OCI-LY3 (cell line): ENCODE data around the gene MAD2L1BP.

Experiments used
- H2AFZ ChIP-seq: fragments of 200-600, 300-600 bp; shearing (Covaris generic); 2 replicates; pipeline ENCODE4 v1.6.0; 2014; ENCODE audit warnings: antibody characterized with exemption, low read depth, low read length
- H3K27ac ChIP-seq: fragments of 200-600, 300-600 bp; sonication (generic); 2 replicates; pipeline ENCODE4 v1.5.1; 2014; ENCODE audit warnings: mild to moderate bottlenecking, low read length, moderate library complexity, mixed read lengths
- H3K27me3 ChIP-seq: fragments of 200-600, 300-600 bp; sonication (generic); 2 replicates; pipeline ENCODE4 v1.6.1; 2014; ENCODE audit warnings: low read depth, low read length, mixed read lengths
- H3K36me3 ChIP-seq: fragments of 200-600, 300-600 bp; sonication (generic); replicated peaks from 2 replicates; pipeline ENCODE3; 2014; ENCODE audit warnings: low read depth, low read length, mixed read lengths
- H3K4me1 ChIP-seq: fragments of 300-600, 200-600 bp; sonication (generic); 2 replicates; pipeline ENCODE4 v1.6.1; 2014; ENCODE audit warnings: low read length, mixed read lengths
- H3K4me2 ChIP-seq: fragments of 200-600, 300-600 bp; sonication (generic); 2 replicates; pipeline ENCODE4 v1.6.1; 2014; ENCODE audit warnings: low read length, mixed read lengths
- H3K4me3 ChIP-seq: fragments of 300-600, 200-600 bp; sonication (generic); 2 replicates; pipeline ENCODE4 v1.5.1; 2014; ENCODE audit warnings: antibody characterized with exemption, mild to moderate bottlenecking, low read length, moderate library complexity
- H3K79me2 ChIP-seq: fragments of 300-600, 200-600 bp; shearing (Covaris generic); 2 replicates; pipeline ENCODE4 v1.6.1; 2014; ENCODE audit warnings: mild to moderate bottlenecking, low read length, mixed read lengths
- H3K9ac ChIP-seq: fragments of 300-600, 200-600 bp; shearing (Covaris generic); 2 replicates; pipeline ENCODE4 v1.6.0; 2014; ENCODE audit warnings: mild to moderate bottlenecking, low read length, moderate library complexity
- H3K9me3 ChIP-seq: fragments of 200-600, 300-600 bp; shearing (Covaris generic); 2 replicates; pipeline ENCODE4 v1.6.1; 2014; ENCODE audit warnings: low read length, mixed read lengths; ENCODE audit not compliant: insufficient read depth
- H4K20me1 ChIP-seq: fragments of 200-600, 300-600 bp; sonication (generic); 2 replicates; pipeline ENCODE4 v1.6.1; 2016; ENCODE audit warnings: low read length, mixed read lengths; ENCODE audit not compliant: insufficient read depth
- EZH2phosphoT487 ChIP-seq: fragments of 200-600 bp; shearing (Covaris generic); IDR thresholded peaks from 2 replicates; pipeline ENCODE4 v1.6.1; 2018; ENCODE audit warnings: antibody characterized with exemption, mixed run types, low read depth
- TF ChIP-seq, protein P1 (sequence below): fragments of 200-600, 300-600 bp; sonication (generic); IDR thresholded peaks from 2 replicates; pipeline ENCODE4 v1.5.1; 2014; ENCODE audit warnings: antibody characterized with exemption, low read length, low read depth

MAD2L1BP gene

DNA sequence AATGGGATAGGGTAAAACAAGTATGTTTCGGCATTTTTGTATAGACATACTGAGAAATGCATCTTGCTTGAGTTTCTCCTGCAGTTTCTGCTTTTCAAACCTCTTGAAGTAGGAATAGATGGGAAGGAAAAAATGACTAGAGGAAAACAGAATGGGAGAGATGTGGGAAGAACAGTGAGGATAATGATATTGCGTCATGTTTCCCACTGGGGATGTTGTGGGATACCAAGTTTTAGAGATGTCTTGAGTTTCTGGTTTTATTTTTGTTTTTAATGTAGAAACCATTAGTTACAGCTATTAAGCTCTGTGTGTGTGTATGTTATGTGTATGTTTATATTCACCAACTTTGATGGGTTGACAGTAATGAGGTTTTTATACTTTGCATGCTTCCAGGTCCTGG lies 35.0 kb upstream of the MAD2L1BP start:
- no peak overlapping the region for H3K27ac ChIP-seq
- H3K79me2 ChIP-seq = no peaks in the 10 kb centered on the region
- H3K9me3 ChIP-seq = no peaks in the 10 kb centered on the region
- H3K4me3 ChIP-seq = no peak overlapping the region
- no peaks in the 10 kb centered on the region for H3K27me3 ChIP-seq
- peaks cover 49% of the 10 kb centered on the region for H3K36me3 ChIP-seq
- no peak overlapping the region for H3K4me2 ChIP-seq
- TF ChIP-seq, protein P1, sequence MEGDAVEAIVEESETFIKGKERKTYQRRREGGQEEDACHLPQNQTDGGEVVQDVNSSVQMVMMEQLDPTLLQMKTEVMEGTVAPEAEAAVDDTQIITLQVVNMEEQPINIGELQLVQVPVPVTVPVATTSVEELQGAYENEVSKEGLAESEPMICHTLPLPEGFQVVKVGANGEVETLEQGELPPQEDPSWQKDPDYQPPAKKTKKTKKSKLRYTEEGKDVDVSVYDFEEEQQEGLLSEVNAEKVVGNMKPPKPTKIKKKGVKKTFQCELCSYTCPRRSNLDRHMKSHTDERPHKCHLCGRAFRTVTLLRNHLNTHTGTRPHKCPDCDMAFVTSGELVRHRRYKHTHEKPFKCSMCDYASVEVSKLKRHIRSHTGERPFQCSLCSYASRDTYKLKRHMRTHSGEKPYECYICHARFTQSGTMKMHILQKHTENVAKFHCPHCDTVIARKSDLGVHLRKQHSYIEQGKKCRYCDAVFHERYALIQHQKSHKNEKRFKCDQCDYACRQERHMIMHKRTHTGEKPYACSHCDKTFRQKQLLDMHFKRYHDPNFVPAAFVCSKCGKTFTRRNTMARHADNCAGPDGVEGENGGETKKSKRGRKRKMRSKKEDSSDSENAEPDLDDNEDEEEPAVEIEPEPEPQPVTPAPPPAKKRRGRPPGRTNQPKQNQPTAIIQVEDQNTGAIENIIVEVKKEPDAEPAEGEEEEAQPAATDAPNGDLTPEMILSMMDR = no peak
- TF ChIP-seq EZH2phosphoT487 = no peak
- H3K4me1 ChIP-seq = no peaks in the 10 kb centered on the region
- no peaks in the 10 kb centered on the region for H4K20me1 ChIP-seq
- H2AFZ ChIP-seq = no peak overlapping the region
- H3K9ac ChIP-seq = no peak overlapping the region

DNA sequence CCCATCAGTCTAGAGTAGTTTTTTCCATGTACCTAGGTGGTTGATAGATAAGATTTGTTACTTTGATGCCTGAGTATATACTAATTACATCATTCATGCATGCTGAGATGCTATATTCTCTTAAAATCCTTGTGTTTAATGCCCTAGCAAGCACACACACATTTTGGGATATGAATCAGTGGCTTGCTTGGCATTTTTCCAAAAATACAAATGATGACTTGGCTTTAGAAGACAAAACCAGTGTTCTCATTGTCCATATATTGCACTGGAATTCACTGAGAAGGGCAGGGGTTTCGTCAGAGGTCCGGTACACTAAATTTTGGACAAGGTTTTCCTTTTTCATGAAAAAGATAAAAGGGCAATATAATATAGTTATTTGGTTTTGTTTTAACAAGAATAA lies 31.5 kb upstream of the MAD2L1BP start:
- H3K9me3 ChIP-seq = no peaks in the 10 kb centered on the region
- no peak overlapping the region for H2AFZ ChIP-seq
- H3K4me3 ChIP-seq = no peak overlapping the region
- H4K20me1 ChIP-seq = no peaks in the 10 kb centered on the region
- no peak for TF ChIP-seq EZH2phosphoT487
- TF ChIP-seq, protein P1 = no peak
- no peak overlapping the region for H3K27ac ChIP-seq
- no peak overlapping the region for H3K4me2 ChIP-seq
- peaks cover 51% of the 10 kb centered on the region for H3K36me3 ChIP-seq
- H3K4me1 ChIP-seq = peaks cover 7% of the 10 kb centered on the region
- no peaks in the 10 kb centered on the region for H3K27me3 ChIP-seq
- no peaks in the 10 kb centered on the region for H3K79me2 ChIP-seq
- H3K9ac ChIP-seq = no peak overlapping the region

DNA sequence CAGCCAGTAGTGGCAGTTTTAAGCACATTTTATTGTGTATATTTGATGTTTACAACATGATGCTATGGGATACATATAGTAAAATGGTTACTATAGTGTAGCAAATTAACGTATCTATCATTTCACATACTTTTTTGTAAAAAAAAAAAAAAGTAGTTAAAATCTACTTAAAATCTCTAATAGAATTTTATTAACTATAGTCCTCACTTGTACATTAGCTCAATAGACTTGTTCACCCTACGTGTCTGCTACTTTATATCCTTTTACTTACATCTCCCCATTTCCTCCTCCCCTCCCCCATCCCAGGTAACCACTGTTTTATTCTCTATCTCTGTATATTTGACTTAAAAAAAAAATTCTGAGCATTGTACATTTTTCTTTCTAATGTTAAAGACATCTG lies 29.6 kb upstream of the MAD2L1BP start:
- H3K4me3 ChIP-seq = no peak overlapping the region
- no peak for TF ChIP-seq EZH2phosphoT487
- TF ChIP-seq, protein P1 = no peak

DNA sequence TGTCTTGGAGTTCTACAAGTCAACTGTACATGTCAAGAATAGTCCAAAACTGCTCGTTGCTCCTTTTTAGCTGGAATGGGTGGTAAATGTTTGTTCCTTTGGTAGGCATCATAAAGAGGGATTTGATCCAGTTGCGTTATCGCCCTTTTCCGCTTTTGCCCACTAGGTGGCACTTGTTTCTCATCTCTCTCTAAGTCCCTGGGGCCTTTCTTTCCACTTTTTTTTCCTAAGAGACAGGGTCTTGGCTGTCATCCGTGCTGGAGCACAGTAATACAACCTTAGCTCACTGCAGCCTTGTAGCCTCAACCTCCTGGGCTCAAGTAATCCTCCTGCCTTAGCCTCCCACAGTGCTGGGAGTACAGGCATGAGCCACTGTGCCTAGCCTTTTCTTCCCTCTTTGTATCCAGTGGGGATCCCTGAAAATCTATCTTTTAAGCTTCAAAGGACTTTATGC lies 27.3 kb upstream of the MAD2L1BP start:
- H3K36me3 ChIP-seq = peaks cover 48% of the 10 kb centered on the region
- no peak for TF ChIP-seq EZH2phosphoT487
- TF ChIP-seq, protein P1 = peak; percentile 92
- H3K4me2 ChIP-seq = no peak overlapping the region

More for the DNA sequence above, 29.6 kb upstream of the MAD2L1BP start:
- Histone ChIP-seq H3K9me3 (no peaks in the 10 kb centered on the region), H4K20me1 (no peaks in the 10 kb centered on the region), H3K79me2 (no peaks in the 10 kb centered on the region), H2AFZ (no peak overlapping the region), H3K4me2 (no peak overlapping the region), H3K36me3 (peaks cover 51% of the 10 kb centered on the region), H3K27me3 (no peaks in the 10 kb centered on the region), H3K4me1 (peaks cover 7% of the 10 kb centered on the region), H3K27ac (no peak overlapping the region), H3K9ac (no peak overlapping the region)

More for the DNA sequence above, 27.3 kb upstream of the MAD2L1BP start:
- Histone ChIP-seq H3K27ac (no peak overlapping the region), H4K20me1 (no peaks in the 10 kb centered on the region), H2AFZ (no peak overlapping the region), H3K27me3 (no peaks in the 10 kb centered on the region), H3K9me3 (no peaks in the 10 kb centered on the region), H3K9ac (no peak overlapping the region), H3K79me2 (no peaks in the 10 kb centered on the region), H3K4me3 (no peak overlapping the region), H3K4me1 (peaks cover 7% of the 10 kb centered on the region)
